IMR-90 (cell line): ENCODE results near the gene PIK3CA. TPM values are rescaled to one million over a fixed set of nuclear protein-coding genes. Genes with fewer than 3 reads are reported as not detected.
"Not testable (repeated sequence)": the region's sequence is repeated elsewhere in the genome, so short reads cannot be mapped to it uniquely, and the experiment has no call there.

Experiments
- ATAC-seq: fragments of 200-7000 bp; cut with Tn5 transposase; 2 replicates; pipeline ENCODE4 v1.9.1; 2020; ENCODE audit warnings: low read depth, mild to moderate bottlenecking, moderate library complexity
- BruUV-seq: library from RNA; stranded (reverse); fragments of 400-500 nt; replicated peaks from 2 replicates; lab custom pipeline; 2021; lab: Mats Ljungman, UMichigan
- CTCF ChIA-PET: fragments of 300-600 bp; formaldehyde crosslinking; extraction: SDS; loops from one replicate; lab custom pipeline; 2021; ENCODE audit warnings: antibody characterized with exemption; lab: Yijun Ruan, JAX
- POLR2A ChIA-PET: fragments of 300-600 bp; sonication (Branson Sonifier 250); formaldehyde crosslinking; loops from one replicate; lab custom pipeline; 2022; ENCODE audit warnings: antibody characterized with exemption; ENCODE audit not compliant: unreplicated experiment; lab: Charles Lee
- DNase-seq: peaks from one replicate; pipeline ENCODE4 v3.0.0; 2013
- H2AFZ ChIP-seq: replicated peaks from 2 replicates; pipeline ENCODE3; 2013; ENCODE audit warnings: low read length, mild to moderate bottlenecking; ENCODE audit not compliant: poor library complexity
- H2AK5ac ChIP-seq: 2 replicates; pipeline ENCODE4 v1.6.1; 2013; ENCODE audit warnings: low read depth, low read length, inconsistent platforms
- H2AK9ac ChIP-seq: replicated peaks from 2 replicates; pipeline ENCODE3; 2013; ENCODE audit warnings: mild to moderate bottlenecking, low read depth, low read length, moderate library complexity; ENCODE audit not compliant: poor library complexity
- H2BK120ac ChIP-seq: 2 replicates; pipeline ENCODE4 v1.6.1; 2013; ENCODE audit warnings: low read depth, low read length, inconsistent platforms
- H2BK15ac ChIP-seq: 3 replicates; pipeline ENCODE4 v1.6.1; 2013; ENCODE audit warnings: low read depth, low read length, inconsistent platforms
- H2BK20ac ChIP-seq: 2 replicates; pipeline ENCODE4 v1.6.1; 2013; ENCODE audit warnings: low read depth, mild to moderate bottlenecking, inconsistent platforms, low read length, moderate library complexity
- H2BK5ac ChIP-seq: 2 replicates; pipeline ENCODE4 v1.6.1; 2013; ENCODE audit warnings: mild to moderate bottlenecking, low read depth, low read length, inconsistent platforms; ENCODE audit not compliant: poor library complexity, severe bottlenecking
- H3K14ac ChIP-seq: replicated peaks from 2 replicates; pipeline ENCODE4 v1.6.1; 2013; ENCODE audit warnings: low read depth, low read length, inconsistent platforms
- H3K18ac ChIP-seq: 2 replicates; pipeline ENCODE4 v1.6.1; 2013; ENCODE audit warnings: low read depth, low read length, control low read depth
- H3K23ac ChIP-seq: 2 replicates; pipeline ENCODE4 v1.6.1; 2013; ENCODE audit warnings: low read depth, low read length, inconsistent platforms
- H3K27ac ChIP-seq: 2 replicates; pipeline ENCODE4 v1.5.1; 2013; ENCODE audit warnings: mild to moderate bottlenecking, control low read depth, low read length; ENCODE audit not compliant: insufficient read depth
- H3K27me3 ChIP-seq: 2 replicates; pipeline ENCODE4 v1.6.1; 2013; ENCODE audit warnings: low read length; ENCODE audit not compliant: control insufficient read depth, insufficient read depth
- H3K36me3 ChIP-seq: 2 replicates; pipeline ENCODE4 v1.6.1; 2013; ENCODE audit warnings: low read length, mixed read lengths; ENCODE audit not compliant: control insufficient read depth, insufficient read depth
- H3K4ac ChIP-seq: 2 replicates; pipeline ENCODE4 v1.6.1; 2013; ENCODE audit warnings: low read depth, low read length, inconsistent platforms
- H3K4me1 ChIP-seq: 2 replicates; pipeline ENCODE4 v1.6.1; 2013; ENCODE audit warnings: low read length, mixed read lengths; ENCODE audit not compliant: control insufficient read depth, insufficient read depth
- H3K4me2 ChIP-seq: 2 replicates; pipeline ENCODE4 v1.6.1; 2013; ENCODE audit warnings: low read depth, mild to moderate bottlenecking, control low read depth, low read length, moderate library complexity
- H3K4me3 ChIP-seq: 2 replicates; pipeline ENCODE4 v1.5.1; 2013; ENCODE audit warnings: low read depth, mild to moderate bottlenecking, control low read depth, low read length, moderate library complexity; ENCODE audit not compliant: insufficient read depth
- H3K56ac ChIP-seq: 2 replicates; pipeline ENCODE4 v1.6.1; 2013; ENCODE audit warnings: low read length, inconsistent platforms; ENCODE audit not compliant: insufficient read depth; ENCODE audit errors: extremely low read depth
- H3K79me1 ChIP-seq, 2 experiments: 2 replicates each; pipeline ENCODE4 v1.6.1; 2013; ENCODE audit warnings: low read length in 2 of 2, inconsistent platforms in 1 of 2, low read depth in 1 of 2
- H3K9ac ChIP-seq: 2 replicates; pipeline ENCODE4 v1.6.1; 2013; ENCODE audit warnings: low read depth, low read length, control low read depth
- H3K9me1 ChIP-seq: 2 replicates; pipeline ENCODE4 v1.6.1; 2013; ENCODE audit warnings: low read length, inconsistent platforms; ENCODE audit not compliant: insufficient read depth
- H3K9me3 ChIP-seq: 2 replicates; pipeline ENCODE4 v1.6.1; 2013; ENCODE audit warnings: low read length; ENCODE audit not compliant: control insufficient read depth, insufficient read depth
- H4K20me1 ChIP-seq: 2 replicates; pipeline ENCODE4 v1.6.1; 2013; ENCODE audit warnings: low read length, inconsistent platforms; ENCODE audit not compliant: insufficient read depth
- H4K5ac ChIP-seq: 2 replicates; pipeline ENCODE4 v1.6.1; 2013; ENCODE audit warnings: mild to moderate bottlenecking, low read depth, low read length, control low read depth
- H4K8ac ChIP-seq, 2 experiments: 2 replicates each; pipeline ENCODE4 v1.6.1; 2013; ENCODE audit warnings: low read depth in 2 of 2, low read length in 2 of 2, control low read depth in 1 of 2, inconsistent platforms in 1 of 2
- H4K91ac ChIP-seq: 2 replicates; pipeline ENCODE4 v1.6.1; 2013; ENCODE audit warnings: low read depth, low read length, inconsistent platforms; ENCODE audit not compliant: insufficient read depth
- MAFK ChIP-seq: IDR thresholded peaks from 2 replicates; pipeline ENCODE4 v1.6.1; 2012; ENCODE audit warnings: low read depth, low read length, improper control_type of control experiment
- WGBS, 2 experiments: methylation state at CpG; one replicate each; pipeline versions ENCODE4 v1.1.5 to v1.1.7; 2013; ENCODE audit warnings: missing lambda C conversion rate in 2 of 2; ENCODE audit not compliant: insufficient read length in 1 of 2; ENCODE audit errors: extremely low coverage in 2 of 2; 5-methylcytosine and 5-hydroxymethylcytosine counted together
- dilution Hi-C: fragments of 300-500 bp; cut with HindIII; formaldehyde crosslinking; loops from one replicate; pipeline ENCODE4 v1.14.3; 2018; ENCODE audit warnings: low sequenced_read_pairs; ENCODE audit not compliant: unreplicated experiment
- in situ Hi-C: fragments of 300-500 bp; cut with MboI; formaldehyde crosslinking; loops from 3 replicates; pipeline ENCODE4 v1.14.3; 2019; ENCODE audit warnings: low sequenced_read_pairs, inconsistent platforms, mixed read lengths
- intact Hi-C: fragments of 100-400 bp; cut with micrococcal nuclease; formaldehyde crosslinking; loops from 2 replicates; pipeline ENCODE4 v1.10.0; 2022
- polyA plus RNA-seq, 3 experiments: library from polyadenylated mRNA; depleted of rRNA; stranded (reverse); fragments of >200 nt; gene quantifications; 2 replicates each; pipeline ENCODE4 v1.2.3, GENCODE V29; 2012; ENCODE audit warnings: low replicate concordance in 1 of 3
- total RNA-seq: library from RNA; depleted of rRNA; stranded (reverse); fragments of >200 nt; gene quantifications from 2 replicates; pipeline ENCODE4 v1.2.3, GENCODE V29; 2012

Gene PIK3CA
- total and polyA plus RNA-seq, 2 of the 4 experiments (the other 2 are of a cell fraction), result 5.7 to 22.4 TPM

GRCh38 chr3:179218213-179218612 is 70.1 kb downstream of the PIK3CA start:
- H3K56ac ChIP-seq, H3K9ac ChIP-seq, H3K4me2 ChIP-seq, BruUV-seq, H4K8ac ChIP-seq, H3K36me3 ChIP-seq, dilution Hi-C loops, H2BK5ac ChIP-seq, H3K4me3 ChIP-seq, POLR2A ChIA-PET, DNase-seq, H3K79me1 ChIP-seq, H3K4me1 ChIP-seq, H3K27me3 ChIP-seq, H2AFZ ChIP-seq, CTCF ChIA-PET, H2AK5ac ChIP-seq, in situ Hi-C loops, H3K23ac ChIP-seq, H4K5ac ChIP-seq, ATAC-seq, H4K20me1 ChIP-seq, intact Hi-C loops, H3K14ac ChIP-seq, H4K91ac ChIP-seq, H2BK20ac ChIP-seq, H2AK9ac ChIP-seq, H2BK15ac ChIP-seq, H3K27ac ChIP-seq, H3K9me3 ChIP-seq, H3K9me1 ChIP-seq, H3K18ac ChIP-seq, H3K4ac ChIP-seq, H2BK120ac ChIP-seq: not testable (repeated sequence)
- TF ChIP-seq MAFK, result peak; percentile 31; the same call in 1 of the 2 replicates
- WGBS, 2 experiments, result no CpG with 5 or more reads among the region's 1 CpG
